ENCODE measurements around the gene TPPP2.

GRCh38 chr14:21055432-21056117 is 25.6 kb downstream of the TPPP2 start:
- TF ChIP-seq KAT7 (CRISPR knock-in tag; IDR thresholded peaks at IDR 0.05; ENCODE audit: borderline replicate concordance) (no peak), CREM (CRISPR knock-in tag; IDR thresholded peaks at IDR 0.05) (no peak)
